Epithelial cell of esophagus (primary cell): ENCODE data around the gene HPRT1.

Source experiments
- DNase-seq: peaks from one replicate; pipeline ENCODE4 v3.0.0; 2010; ENCODE audit warnings: low read depth
- H3K4me3 ChIP-seq: 2 replicates; pipeline ENCODE4 v1.5.1; 2011; ENCODE audit warnings: mild to moderate bottlenecking, low read length, control low read depth
- CTCF ChIP-seq: IDR thresholded peaks from 2 replicates; pipeline ENCODE4 v1.5.1; 2011; ENCODE audit warnings: low read depth, mild to moderate bottlenecking, low read length, control low read depth, inconsistent platforms; ENCODE audit not compliant: insufficient read depth; ENCODE audit errors: missing control alignments

The HPRT1 gene

DNA sequence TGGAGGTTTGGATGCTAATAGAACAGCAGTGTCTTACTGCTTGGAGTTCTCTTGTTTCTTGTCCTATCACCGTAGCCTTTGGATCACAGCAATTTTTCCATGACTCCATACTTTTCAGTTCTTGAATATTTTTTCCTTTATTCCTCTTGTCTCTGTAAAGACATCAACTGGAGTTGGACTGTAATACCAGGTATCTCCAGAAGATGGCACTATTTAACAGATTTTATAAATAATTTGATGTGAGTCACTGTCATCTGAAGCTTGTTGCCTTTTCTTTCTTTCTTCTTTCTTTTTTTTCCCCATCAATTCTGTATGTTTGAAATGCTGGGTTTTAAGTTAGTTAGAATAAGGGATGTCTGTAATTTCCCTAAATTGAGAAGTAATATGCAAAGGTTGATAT lies 24.1 kb downstream of the HPRT1 start:
- DNase-seq = peak; percentile 53
- peak; percentile 45 for TF ChIP-seq CTCF

DNA sequence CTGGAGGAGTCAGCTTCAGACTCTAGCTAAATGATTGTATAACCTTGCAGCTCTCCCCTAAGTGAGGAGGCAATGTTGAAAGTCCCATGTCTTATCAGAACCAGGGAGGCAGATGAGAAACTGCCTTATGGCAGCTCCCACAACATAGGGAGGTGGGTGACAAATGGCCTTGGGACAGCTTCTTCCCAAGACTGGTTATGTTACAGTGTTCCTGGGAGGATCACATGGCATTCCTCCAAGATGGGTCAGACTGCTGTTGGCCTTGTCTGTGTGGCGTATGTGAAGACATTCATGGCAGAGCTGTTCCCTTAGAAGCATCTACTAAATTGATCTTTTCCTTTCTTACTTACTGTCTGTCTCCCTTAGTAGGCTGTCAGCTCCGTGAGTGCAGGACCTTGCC lies 42.0 kb downstream of the HPRT1 start:
- no peak for TF ChIP-seq CTCF
- H3K4me3 ChIP-seq = no peak overlapping the region
- DNase-seq = no peak

More for the DNA sequence above, 24.1 kb downstream of the HPRT1 start:
- no peak overlapping the region for H3K4me3 ChIP-seq

- H3K4me3 ChIP-seq = no peak overlapping the region
- TF ChIP-seq CTCF = no peak
- DNase-seq = no peak
These were observed 42.7 kb downstream of the HPRT1 start for GRCh38 chrX:134502686-134503085.

- peak; percentile 88 for DNase-seq
- no peak overlapping the region for H3K4me3 ChIP-seq
- TF ChIP-seq CTCF = no peak
These were observed 52.6 kb downstream of the HPRT1 start for GRCh38 chrX:134512566-134512965.

DNA sequence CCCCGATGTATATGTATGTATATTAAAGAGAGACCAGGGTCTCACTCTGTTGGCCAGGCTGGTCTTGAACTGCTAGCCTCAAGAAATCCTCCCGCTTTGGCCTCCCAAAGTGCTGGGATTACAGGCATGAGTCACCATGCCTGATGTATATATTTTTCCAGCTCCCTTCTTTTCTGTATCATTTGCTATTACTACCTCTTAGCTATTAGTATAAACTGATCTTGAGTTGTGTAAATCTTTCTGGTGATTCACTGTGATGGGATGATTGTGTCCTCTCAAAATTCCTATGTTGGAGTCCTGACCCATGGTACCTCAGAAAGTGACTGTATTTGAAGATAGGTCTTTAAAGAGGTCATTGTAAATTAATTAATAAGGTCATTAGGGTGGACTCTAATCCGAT lies 53.1 kb downstream of the HPRT1 start:
- H3K4me3 ChIP-seq = no peak overlapping the region
- peak; percentile 38 for DNase-seq
- no peak for TF ChIP-seq CTCF

DNA sequence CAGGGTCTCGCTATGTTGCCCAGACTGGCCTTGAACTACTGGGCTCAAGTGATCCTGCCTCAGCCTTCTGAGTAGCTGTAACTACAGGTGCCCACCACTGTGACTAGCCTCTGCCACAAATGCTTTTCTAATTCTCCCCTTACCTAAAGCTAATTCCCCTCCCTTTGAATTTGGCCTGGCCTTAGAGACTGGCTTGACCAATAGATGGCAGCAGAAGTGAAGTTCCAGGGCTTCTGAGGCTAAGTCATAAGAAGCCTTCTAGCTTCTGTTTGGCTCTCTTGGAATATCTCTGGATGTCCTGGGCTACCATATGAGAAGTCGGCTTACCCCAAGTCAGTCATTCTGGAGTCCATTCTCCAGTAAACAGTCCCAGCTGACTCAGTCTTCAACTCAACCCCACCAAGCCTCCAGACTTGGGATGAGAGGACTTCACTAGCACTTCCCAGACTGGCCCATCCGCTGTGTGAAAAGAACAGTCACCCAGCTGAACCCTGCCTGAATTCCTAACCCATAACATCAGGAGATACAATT lies 61.0 kb downstream of the HPRT1 start:
- peak; percentile 71 for TF ChIP-seq CTCF
- DNase-seq = peak; percentile 62
- no peak overlapping the region for H3K4me3 ChIP-seq

DNA sequence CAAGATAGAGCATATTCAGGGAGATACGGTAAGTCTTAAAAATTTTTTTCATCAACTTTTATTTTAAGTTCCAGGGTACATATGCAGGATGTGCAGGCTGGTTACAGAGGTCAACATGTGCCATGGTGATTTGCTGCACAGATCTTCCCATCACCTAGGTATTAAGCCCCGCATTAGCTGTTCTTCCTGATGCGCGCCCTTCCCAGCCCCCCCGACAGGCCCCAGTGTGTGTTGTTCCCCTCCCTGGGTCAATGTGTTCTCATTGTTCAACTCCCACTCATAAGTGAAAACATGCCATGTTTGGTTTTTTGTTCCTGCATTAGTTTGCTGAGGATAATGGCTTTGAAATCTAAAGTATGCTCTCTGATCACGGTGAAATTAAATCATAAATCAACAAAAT lies 64.2 kb downstream of the HPRT1 start:
- no peak for DNase-seq
- no peak for TF ChIP-seq CTCF
- H3K4me3 ChIP-seq = no peak overlapping the region
